Adipocyte (in vitro differentiated cells): ENCODE results near the gene INTS12.

Source experiments
- DNase-seq: peaks from one replicate; pipeline ENCODE4 v3.0.0-alpha.2; 2015; ENCODE audit warnings: low read depth
- H3K27me3 ChIP-seq: replicated peaks from 2 replicates; pipeline ENCODE4 v1.7.0; 2013; ENCODE audit warnings: mild to moderate bottlenecking, low read length, moderate library complexity; ENCODE audit not compliant: control insufficient read depth, insufficient read depth
- H3K36me3 ChIP-seq: 2 replicates; pipeline ENCODE4 v1.7.0; 2013; ENCODE audit warnings: low read length, mild to moderate bottlenecking, moderate library complexity; ENCODE audit not compliant: control insufficient read depth, insufficient read depth, severe bottlenecking
- H3K4me1 ChIP-seq: 2 replicates; pipeline ENCODE4 v1.7.0; 2013; ENCODE audit warnings: mild to moderate bottlenecking, low read length, moderate library complexity; ENCODE audit not compliant: control insufficient read depth, insufficient read depth
- H3K4me3 ChIP-seq: 2 replicates; pipeline ENCODE4 v1.7.0; 2013; ENCODE audit warnings: mild to moderate bottlenecking, low read length, moderate library complexity
- H3K9ac ChIP-seq: 2 replicates; pipeline ENCODE4 v1.7.0; 2013; ENCODE audit warnings: mild to moderate bottlenecking, low read length, moderate library complexity
- H3K9me3 ChIP-seq: 2 replicates; pipeline ENCODE4 v1.7.0; 2013; ENCODE audit warnings: mild to moderate bottlenecking, low read length, moderate library complexity; ENCODE audit not compliant: control insufficient read depth

The INTS12 gene

GRCh38 chr4:105651884-105652283 is 56.6 kb downstream of the INTS12 start:
- Histone ChIP-seq H3K36me3 (no peaks in the 10 kb centered on the region), H3K4me1 (no peaks in the 10 kb centered on the region), H3K4me3 (no peak overlapping the region), H3K9ac (no peak overlapping the region), H3K27me3 (peaks cover 12% of the 10 kb centered on the region), H3K9me3 (no peaks in the 10 kb centered on the region)
- DNase-seq: no peak

GRCh38 chr4:105650190-105650589 is 58.3 kb downstream of the INTS12 start:
- Histone ChIP-seq H3K36me3 (no peaks in the 10 kb centered on the region), H3K9ac (no peak overlapping the region), H3K9me3 (no peaks in the 10 kb centered on the region), H3K27me3 (peaks cover 12% of the 10 kb centered on the region), H3K4me1 (no peaks in the 10 kb centered on the region), H3K4me3 (no peak overlapping the region)
- DNase-seq: no peak

GRCh38 chr4:105645440-105645839 is 63.0 kb downstream of the INTS12 start:
- Histone ChIP-seq H3K4me3 (no peak overlapping the region), H3K9me3 (no peaks in the 10 kb centered on the region), H3K27me3 (peaks cover 4% of the 10 kb centered on the region), H3K36me3 (no peaks in the 10 kb centered on the region), H3K9ac (no peak overlapping the region), H3K4me1 (no peaks in the 10 kb centered on the region)
- no peak for DNase-seq

GRCh38 chr4:105644257-105644656 is 64.2 kb downstream of the INTS12 start:
- no peak for DNase-seq
- Histone ChIP-seq H3K9me3 (no peaks in the 10 kb centered on the region), H3K9ac (no peak overlapping the region), H3K4me3 (no peak overlapping the region), H3K4me1 (no peaks in the 10 kb centered on the region), H3K36me3 (no peaks in the 10 kb centered on the region), H3K27me3 (no peaks in the 10 kb centered on the region)

- no peak for DNase-seq
- Histone ChIP-seq H3K4me3 (no peak overlapping the region), H3K9me3 (no peaks in the 10 kb centered on the region), H3K4me1 (peaks cover 5% of the 10 kb centered on the region), H3K9ac (no peak overlapping the region), H3K27me3 (no peaks in the 10 kb centered on the region), H3K36me3 (no peaks in the 10 kb centered on the region)
Observed at GRCh38 chr4:105641845-105642244, 66.6 kb downstream of the INTS12 start.

GRCh38 chr4:105637408-105638176 is 70.9 kb downstream of the INTS12 start:
- H3K9ac ChIP-seq: no peak overlapping the region
- peak overlapping the region; percentile 22 for H3K4me3 ChIP-seq
- H3K36me3 ChIP-seq: no peaks in the 10 kb centered on the region
- peaks cover 11% of the 10 kb centered on the region for H3K4me1 ChIP-seq
- no peaks in the 10 kb centered on the region for H3K27me3 ChIP-seq
- H3K9me3 ChIP-seq: no peaks in the 10 kb centered on the region
- peak; percentile 33 for DNase-seq

- no peaks in the 10 kb centered on the region for H3K36me3 ChIP-seq
- H3K4me3 ChIP-seq: no peak overlapping the region
- peak; percentile 5 for DNase-seq
- peaks cover 11% of the 10 kb centered on the region for H3K4me1 ChIP-seq
- H3K27me3 ChIP-seq: no peaks in the 10 kb centered on the region
- no peaks in the 10 kb centered on the region for H3K9me3 ChIP-seq
- H3K9ac ChIP-seq: no peak overlapping the region
Observed at GRCh38 chr4:105634402-105635080, 73.9 kb downstream of the INTS12 start.

GRCh38 chr4:105633241-105633640 is 75.2 kb downstream of the INTS12 start:
- Histone ChIP-seq H3K9me3 (no peaks in the 10 kb centered on the region), H3K4me3 (no peak overlapping the region), H3K4me1 (peaks cover 11% of the 10 kb centered on the region), H3K27me3 (no peaks in the 10 kb centered on the region), H3K9ac (no peak overlapping the region), H3K36me3 (no peaks in the 10 kb centered on the region)
- no peak for DNase-seq
